ENCODE data around the gene TMCC1. TPM values are rescaled to one million over a fixed set of nuclear protein-coding genes. Genes with fewer than 3 reads are reported as not detected.

TMCC1 gene
- total and polyA plus RNA-seq, 10 of the 15 experiments (the other 5 are each of a cell fraction or from before 2014, with no cell fraction given): 2.3 to 21.1 (median 8.4) TPM

DNA sequence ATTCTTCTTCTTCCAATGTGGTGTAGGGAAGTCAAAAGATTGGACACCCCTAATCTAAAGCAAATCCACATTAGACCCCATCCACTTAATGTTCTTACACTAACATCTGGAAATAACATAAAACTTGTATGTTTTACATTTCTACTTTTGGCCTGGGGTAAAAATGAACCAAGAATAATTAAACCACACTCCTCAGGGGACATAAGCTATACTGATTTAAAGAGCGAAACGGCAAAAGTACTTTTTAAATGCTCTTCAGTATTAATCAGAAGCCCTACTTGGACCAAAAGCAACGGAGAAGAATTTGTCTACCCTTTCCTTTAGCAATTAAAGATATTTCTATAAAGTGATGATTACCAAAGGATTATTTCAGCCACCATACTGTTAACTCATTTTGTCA, 123.9 kb downstream of the TMCC1 start:
- FAIRE-seq: no peak
- no TSS peak for BruUV-seq (replicated peaks)
- no peaks in the 10 kb centered on the region for H3K79me2 ChIP-seq (ENCODE audit: control insufficient read depth, insufficient read depth, low read length)
- TF ChIP-seq KDM1A (IDR thresholded peaks at IDR 0.05; ENCODE audit: borderline replicate concordance): no peak
- no peak for TF ChIP-seq CREB1 (IDR thresholded peaks at IDR 0.05; ENCODE audit: low read depth)
- TF ChIP-seq YY1 (IDR thresholded peaks at IDR 0.05; ENCODE audit: low read depth, low read length): no peak
- TF ChIP-seq SRF (IDR thresholded peaks at IDR 0.05; ENCODE audit: low read depth in 2 of 2, low read length in 2 of 2): no peak
- no peak for TF ChIP-seq GATAD2B (conservative IDR thresholded peaks at IDR 0.05; ENCODE audit: low read depth)
- TF ChIP-seq GABPA (IDR thresholded peaks at IDR 0.05; ENCODE audit: low read depth): no peak
- ChIA-PET CTCF (interaction anchor here (0.7 kb wide), 1 partner anchor 557 kb away, joined by 3 read pairs; no protein-coding TSS in a partner anchor), RAD21 (ENCODE audit: unreplicated experiment) (no interaction called here), SMC1A (ENCODE audit: uncharacterized antibody, unreplicated experiment) (no interaction called here), POLR2A (no interaction called here)
- intact Hi-C loops (cut with micrococcal nuclease; ENCODE audit: unreplicated experiment): no loop called here
- no peak for DNase-seq (ENCODE audit: low read depth, low spot score)
- no peaks in the 10 kb centered on the region for H3K4me1 ChIP-seq (ENCODE audit: control insufficient read depth, insufficient read depth, low read length)
- no peaks in the 10 kb centered on the region for H3K9me3 ChIP-seq (replicated peaks; ENCODE audit: control insufficient read depth, insufficient read depth, low read length)
- no peak overlapping the region for H3K9ac ChIP-seq (ENCODE audit: control insufficient read depth, insufficient read depth, low read length)
- no peak overlapping the region for H3K27ac ChIP-seq (ENCODE audit: control insufficient read depth, insufficient read depth)
- no peak overlapping the region for H3K4me2 ChIP-seq (ENCODE audit: control insufficient read depth, insufficient read depth)
- no peaks in the 10 kb centered on the region for H4K20me1 ChIP-seq (ENCODE audit: control insufficient read depth, insufficient read depth)
- in situ Hi-C loops (cut with MboI): no loop called here
- WGBS (ENCODE audit: insufficient coverage, insufficient replicate concordance, low lambda C conversion rate, missing lambda C conversion rate): 81% methylated on average over 3 of the region's 3 CpGs
- H2AFZ ChIP-seq (ENCODE audit: control insufficient read depth, low read depth, low read length): no peak overlapping the region
- no peak for ATAC-seq
- no peaks in the 10 kb centered on the region for H3K36me3 ChIP-seq (ENCODE audit: control insufficient read depth in 2 of 2, insufficient read depth in 2 of 2, low read length in 1 of 2)
- H3K4me3 ChIP-seq: no peak overlapping the region
- no peaks in the 10 kb centered on the region for H3K27me3 ChIP-seq (replicated peaks in 1 of 2; ENCODE audit: control insufficient read depth in 2 of 2, insufficient read depth in 2 of 2, low read length in 1 of 2)

DNA sequence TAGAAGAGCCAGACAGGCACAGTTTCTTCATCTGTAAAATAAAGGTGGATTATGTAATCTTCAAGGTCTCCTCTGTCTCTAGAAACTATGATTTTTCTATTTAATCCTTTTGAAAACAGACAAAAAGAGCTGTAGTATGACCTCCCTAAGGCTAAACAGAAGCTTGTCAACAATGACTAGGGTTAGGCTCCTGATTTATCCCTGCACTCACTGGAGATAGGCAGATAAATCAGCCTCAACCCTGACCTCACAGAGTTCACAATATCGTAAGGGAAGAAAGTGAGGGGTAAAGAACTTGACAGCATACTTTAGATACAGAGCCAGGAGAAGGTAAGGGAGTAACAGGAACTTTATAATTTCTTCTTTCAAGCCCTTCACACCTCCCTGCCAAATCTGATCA, 124.8 kb downstream of the TMCC1 start:
- Histone ChIP-seq H3K79me2 (ENCODE audit: control insufficient read depth, insufficient read depth, low read length) (no peaks in the 10 kb centered on the region), H3K9ac (ENCODE audit: control insufficient read depth, insufficient read depth, low read length) (no peak overlapping the region), H2AFZ (ENCODE audit: control insufficient read depth, low read depth, low read length) (no peak overlapping the region), H3K36me3 (ENCODE audit: control insufficient read depth in 2 of 2, insufficient read depth in 2 of 2, low read length in 1 of 2) (no peaks in the 10 kb centered on the region), H3K9me3 (replicated peaks; ENCODE audit: control insufficient read depth, insufficient read depth, low read length) (no peaks in the 10 kb centered on the region), H3K4me1 (ENCODE audit: control insufficient read depth, insufficient read depth, low read length) (no peaks in the 10 kb centered on the region), H3K4me2 (ENCODE audit: control insufficient read depth, insufficient read depth) (no peak overlapping the region), H3K4me3 (no peak overlapping the region), H4K20me1 (ENCODE audit: control insufficient read depth, insufficient read depth) (no peaks in the 10 kb centered on the region), H3K27me3 (replicated peaks in 1 of 2; ENCODE audit: control insufficient read depth in 2 of 2, insufficient read depth in 2 of 2, low read length in 1 of 2) (no peaks in the 10 kb centered on the region), H3K27ac (ENCODE audit: control insufficient read depth, insufficient read depth) (no peak overlapping the region)
- POLR2A ChIA-PET: no interaction called here
- ATAC-seq (no peak), FAIRE-seq (no peak), DNase-seq (ENCODE audit: low read depth, low spot score) (no peak)
- intact Hi-C loops (cut with micrococcal nuclease; ENCODE audit: unreplicated experiment): no loop called here
- RAD21 ChIA-PET (ENCODE audit: unreplicated experiment): no interaction called here
- CTCF ChIA-PET: no interaction called here
- in situ Hi-C loops (cut with MboI): no loop called here
- 100% methylated on average over 1 of the region's 1 CpG for WGBS (ENCODE audit: insufficient coverage, insufficient replicate concordance, low lambda C conversion rate, missing lambda C conversion rate)
- SMC1A ChIA-PET (ENCODE audit: uncharacterized antibody, unreplicated experiment): interaction anchor here (0.7 kb wide), 1 partner anchor 64 kb away, joined by 3 read pairs; no protein-coding TSS in a partner anchor
- BruUV-seq (replicated peaks): no TSS peak
- no peak for TF ChIP-seq KDM1A (IDR thresholded peaks at IDR 0.05; ENCODE audit: borderline replicate concordance)
- TF ChIP-seq RUNX3 (IDR thresholded peaks at IDR 0.05; ENCODE audit: low read length): no peak
- TF ChIP-seq, protein P1, sequence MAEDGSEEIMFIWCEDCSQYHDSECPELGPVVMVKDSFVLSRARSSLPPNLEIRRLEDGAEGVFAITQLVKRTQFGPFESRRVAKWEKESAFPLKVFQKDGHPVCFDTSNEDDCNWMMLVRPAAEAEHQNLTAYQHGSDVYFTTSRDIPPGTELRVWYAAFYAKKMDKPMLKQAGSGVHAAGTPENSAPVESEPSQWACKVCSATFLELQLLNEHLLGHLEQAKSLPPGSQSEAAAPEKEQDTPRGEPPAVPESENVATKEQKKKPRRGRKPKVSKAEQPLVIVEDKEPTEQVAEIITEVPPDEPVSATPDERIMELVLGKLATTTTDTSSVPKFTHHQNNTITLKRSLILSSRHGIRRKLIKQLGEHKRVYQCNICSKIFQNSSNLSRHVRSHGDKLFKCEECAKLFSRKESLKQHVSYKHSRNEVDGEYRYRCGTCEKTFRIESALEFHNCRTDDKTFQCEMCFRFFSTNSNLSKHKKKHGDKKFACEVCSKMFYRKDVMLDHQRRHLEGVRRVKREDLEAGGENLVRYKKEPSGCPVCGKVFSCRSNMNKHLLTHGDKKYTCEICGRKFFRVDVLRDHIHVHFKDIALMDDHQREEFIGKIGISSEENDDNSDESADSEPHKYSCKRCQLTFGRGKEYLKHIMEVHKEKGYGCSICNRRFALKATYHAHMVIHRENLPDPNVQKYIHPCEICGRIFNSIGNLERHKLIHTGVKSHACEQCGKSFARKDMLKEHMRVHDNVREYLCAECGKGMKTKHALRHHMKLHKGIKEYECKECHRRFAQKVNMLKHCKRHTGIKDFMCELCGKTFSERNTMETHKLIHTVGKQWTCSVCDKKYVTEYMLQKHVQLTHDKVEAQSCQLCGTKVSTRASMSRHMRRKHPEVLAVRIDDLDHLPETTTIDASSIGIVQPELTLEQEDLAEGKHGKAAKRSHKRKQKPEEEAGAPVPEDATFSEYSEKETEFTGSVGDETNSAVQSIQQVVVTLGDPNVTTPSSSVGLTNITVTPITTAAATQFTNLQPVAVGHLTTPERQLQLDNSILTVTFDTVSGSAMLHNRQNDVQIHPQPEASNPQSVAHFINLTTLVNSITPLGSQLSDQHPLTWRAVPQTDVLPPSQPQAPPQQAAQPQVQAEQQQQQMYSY (CRISPR knock-in tag; IDR thresholded peaks at IDR 0.05): no peak
- TF ChIP-seq, protein P2, sequence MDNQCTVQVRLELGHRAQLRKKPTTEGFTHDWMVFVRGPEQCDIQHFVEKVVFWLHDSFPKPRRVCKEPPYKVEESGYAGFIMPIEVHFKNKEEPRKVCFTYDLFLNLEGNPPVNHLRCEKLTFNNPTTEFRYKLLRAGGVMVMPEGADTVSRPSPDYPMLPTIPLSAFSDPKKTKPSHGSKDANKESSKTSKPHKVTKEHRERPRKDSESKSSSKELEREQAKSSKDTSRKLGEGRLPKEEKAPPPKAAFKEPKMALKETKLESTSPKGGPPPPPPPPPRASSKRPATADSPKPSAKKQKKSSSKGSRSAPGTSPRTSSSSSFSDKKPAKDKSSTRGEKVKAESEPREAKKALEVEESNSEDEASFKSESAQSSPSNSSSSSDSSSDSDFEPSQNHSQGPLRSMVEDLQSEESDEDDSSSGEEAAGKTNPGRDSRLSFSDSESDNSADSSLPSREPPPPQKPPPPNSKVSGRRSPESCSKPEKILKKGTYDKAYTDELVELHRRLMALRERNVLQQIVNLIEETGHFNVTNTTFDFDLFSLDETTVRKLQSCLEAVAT (IDR thresholded peaks at IDR 0.05): no peak
- TF ChIP-seq SIX5 (IDR thresholded peaks at IDR 0.05; ENCODE audit: low read depth, low read length, severe bottlenecking): no peak
- no peak for TF ChIP-seq KAT2A (conservative IDR thresholded peaks at IDR 0.05; ENCODE audit: control insufficient read depth, low read depth, low read length)
- TF ChIP-seq JUND (IDR thresholded peaks at IDR 0.05; ENCODE audit: low read depth, low read length): no peak
- no peak for TF ChIP-seq ZNF207 (IDR thresholded peaks at IDR 0.05; ENCODE audit: borderline replicate concordance)
- TF ChIP-seq SREBF2 (IDR thresholded peaks at IDR 0.05; ENCODE audit: low read length): no peak
- TF ChIP-seq IRF4 (IDR thresholded peaks at IDR 0.05; ENCODE audit: low read depth, low read length): no peak

Measured in GM12878 (cell line).